Measurements from ENCODE around the gene MAPRE3.
"Not testable (repeated sequence)": the region's sequence is repeated elsewhere in the genome, so short reads cannot be mapped to it uniquely, and the experiment has no call there.

- not testable (repeated sequence) for TF ChIP-seq CTCF (conservative IDR thresholded peaks at IDR 0.05); ZFX (IDR thresholded peaks at IDR 0.05)
These were observed 47.3 kb upstream of the MAPRE3 start for GRCh38 chr2:26923189-26923466.

Measured in C4-2B (cell line).